Stomach (tissue), 4 donors: Measurements from ENCODE around the gene POLR3K.
A peak's percentile ranks its signal among the peaks of the same experiment; 100 is the strongest.

ENCODE experiments used
- CTCF ChIP-seq, 7 experiments: fragments of 450-650 bp in 4 of 7; fragments of 200-600 bp in 3 of 7; sonication (generic) in 3 of 7; IDR thresholded peaks; one replicate each; pipeline ENCODE4 v1.5.1; 2016 to 2019; ENCODE audit warnings: antibody characterized with exemption in 7 of 7, control low read depth in 2 of 7, mild to moderate bottlenecking in 1 of 7
- EP300 ChIP-seq: sonication (generic); formaldehyde crosslinking; IDR thresholded peaks from one replicate; pipeline ENCODE4 v1.6.1; 2017; ENCODE audit warnings: antibody characterized with exemption
- POLR2A ChIP-seq, 4 donors: fragments of 450-650 bp; IDR thresholded peaks; one replicate each; pipeline ENCODE4 v1.6.1; 2016; ENCODE audit warnings: antibody characterized with exemption in 4 of 4, control low read depth in 2 of 4, mild to moderate bottlenecking in 1 of 4, moderate library complexity in 1 of 4
- POLR2AphosphoS5 ChIP-seq, 3 donors: sonication (generic); formaldehyde crosslinking; IDR thresholded peaks; one replicate each; pipeline ENCODE4 v1.6.1; 2016; ENCODE audit warnings: antibody characterized with exemption in 3 of 3

- TF ChIP-seq CTCF (IDR thresholded peaks at IDR 0.05): peak in 6 of 7 experiments; percentile 94 to 100 (median 98)
- no peak for TF ChIP-seq POLR2A (IDR thresholded peaks at IDR 0.05)
- peak in 2 of 3 donors; percentile 13 to 90 for TF ChIP-seq POLR2AphosphoS5 (IDR thresholded peaks at IDR 0.05)
- no peak for TF ChIP-seq EP300
Observed at GRCh38 chr16:96935-97381, 43.5 kb upstream of the POLR3K start.
